CD4-positive, alpha-beta memory T cell (primary cell): ENCODE results near the gene ZNF836. TPM values are rescaled to one million over a fixed set of nuclear protein-coding genes. Genes with fewer than 3 reads are reported as not detected.

Experiments
- CTCF ChIA-PET: fragments of 350-600 bp; sonication (Branson Sonifier 250); formaldehyde crosslinking; loops from one replicate; lab custom pipeline; 2021; ENCODE audit warnings: inconsistent platforms; ENCODE audit not compliant: partially characterized antibody; lab: Charles Lee
- POLR2A ChIA-PET: fragments of 350-600 bp; sonication (Branson Sonifier 250); formaldehyde crosslinking; loops from one replicate; lab custom pipeline; 2021; ENCODE audit not compliant: partially characterized antibody; lab: Charles Lee
- DNase-seq, 5 donors: peaks; one replicate each; pipeline versions ENCODE4 v3.0.0 to v3.0.0-alpha.2; 2020 to 2022; ENCODE audit warnings: mixed read lengths in 1 of 5
- H3K27ac ChIP-seq: one replicate; pipeline ENCODE4 v1.7.0; 2013; ENCODE audit warnings: low read depth, low read length
- H3K27me3 ChIP-seq: 2 replicates; pipeline ENCODE4 v1.7.0; 2013; ENCODE audit warnings: mild to moderate bottlenecking, low read length, moderate library complexity; ENCODE audit not compliant: insufficient read depth
- H3K36me3 ChIP-seq: 2 replicates; pipeline ENCODE4 v1.7.0; 2013; ENCODE audit warnings: mild to moderate bottlenecking, low read length, moderate library complexity; ENCODE audit not compliant: insufficient read depth
- H3K4me1 ChIP-seq: 2 replicates; pipeline ENCODE4 v1.7.0; 2013; ENCODE audit warnings: mild to moderate bottlenecking, low read length, moderate library complexity; ENCODE audit not compliant: insufficient read depth
- H3K4me3 ChIP-seq, 2 donors: one replicate each; pipeline ENCODE4 v1.7.0; 2013; ENCODE audit warnings: low read length in 2 of 2, mild to moderate bottlenecking in 1 of 2
- H3K9me3 ChIP-seq, 2 donors: one replicate each; pipeline ENCODE4 v1.7.0; 2013; ENCODE audit warnings: low read length in 2 of 2, control low read depth in 1 of 2; ENCODE audit not compliant: control insufficient read depth in 1 of 2
- H3K27ac Mint-ChIP-seq, 7 donors: one replicate each; pipeline ENCODE4 v1.8.0; 2020 to 2021; ENCODE audit warnings: mixed read lengths in 7 of 7, mild to moderate bottlenecking in 6 of 7, inconsistent platforms in 3 of 7, moderate library complexity in 3 of 7
- H3K27me3 Mint-ChIP-seq, 2 donors: one replicate each; pipeline ENCODE4 v1.8.0; 2020 to 2021; ENCODE audit warnings: mixed read lengths in 2 of 2
- H3K36me3 Mint-ChIP-seq, 2 donors: one replicate each; pipeline ENCODE4 v1.8.0; 2020 to 2021; ENCODE audit warnings: mixed read lengths in 2 of 2, inconsistent platforms in 1 of 2, mild to moderate bottlenecking in 1 of 2
- H3K4me1 Mint-ChIP-seq, 4 donors: one replicate each; pipeline ENCODE4 v1.8.0; 2020 to 2021; ENCODE audit warnings: mixed read lengths in 4 of 4, mild to moderate bottlenecking in 1 of 4
- H3K4me3 Mint-ChIP-seq, 8 donors: one replicate each; pipeline ENCODE4 v1.8.0; 2020 to 2021; ENCODE audit warnings: mixed read lengths in 8 of 8, mild to moderate bottlenecking in 7 of 8, moderate library complexity in 6 of 8, inconsistent platforms in 3 of 8
- H3K9me3 Mint-ChIP-seq, 8 donors: one replicate each; pipeline ENCODE4 v1.8.0; 2020 to 2021; ENCODE audit warnings: mixed read lengths in 8 of 8, mild to moderate bottlenecking in 5 of 8, inconsistent platforms in 3 of 8, moderate library complexity in 1 of 8
- intact Hi-C: fragments of 100-400 bp; cut with micrococcal nuclease; formaldehyde crosslinking; loops from one replicate; pipeline ENCODE4 v1.15.1; 2023
- polyA plus RNA-seq, 2 donors: library from polyadenylated mRNA; unstranded; fragments of 300-500 nt; fragmentation: Illumina TruSeq; gene quantifications; one replicate each; pipeline ENCODE4 v1.2.3, GENCODE V29; 2021
- total RNA-seq, 2 experiments: library from RNA; stranded (reverse); gene quantifications; one replicate each; pipeline ENCODE4 v1.2.3, GENCODE V29; 2021

The ZNF836 gene
- total and polyA plus RNA-seq, 4 experiments from 2014 or later, result 4.6 to 54.7 (median 32.7) TPM

- H3K36me3 Mint-ChIP-seq, result peaks cover 72 to 80% of the 10 kb centered on the region in 2 donors
- H3K9me3 Mint-ChIP-seq, result peaks cover 8 to 99% (median 86%) of the 10 kb centered on the region in 8 donors
- H3K4me1 Mint-ChIP-seq, result peaks cover 0 to 4% (median under 1%) of the 10 kb centered on the region in 4 donors
- H3K27me3 Mint-ChIP-seq, result no peaks in the 10 kb centered on the region
- peaks cover 28% of the 10 kb centered on the region for H3K36me3 ChIP-seq
- CTCF ChIA-PET, result no interaction called here
- H3K9me3 ChIP-seq, result peaks cover 23 to 54% of the 10 kb centered on the region in 2 donors
- intact Hi-C loops, result no loop called here
- no peak overlapping the region for H3K27ac Mint-ChIP-seq
- POLR2A ChIA-PET, result no interaction called here
- H3K27me3 ChIP-seq, result no peaks in the 10 kb centered on the region
- peak overlapping the region in 1 of 8 donors; percentile 5 for H3K4me3 Mint-ChIP-seq
- H3K4me3 ChIP-seq, result peak overlapping the region in 1 of 2 donors; percentile 17
- no peak overlapping the region for H3K27ac ChIP-seq
- no peak for DNase-seq
- H3K4me1 ChIP-seq, result no peaks in the 10 kb centered on the region
Measured at GRCh38 chr19:52155596-52156359, 15.6 kb downstream of the ZNF836 start.

DNA sequence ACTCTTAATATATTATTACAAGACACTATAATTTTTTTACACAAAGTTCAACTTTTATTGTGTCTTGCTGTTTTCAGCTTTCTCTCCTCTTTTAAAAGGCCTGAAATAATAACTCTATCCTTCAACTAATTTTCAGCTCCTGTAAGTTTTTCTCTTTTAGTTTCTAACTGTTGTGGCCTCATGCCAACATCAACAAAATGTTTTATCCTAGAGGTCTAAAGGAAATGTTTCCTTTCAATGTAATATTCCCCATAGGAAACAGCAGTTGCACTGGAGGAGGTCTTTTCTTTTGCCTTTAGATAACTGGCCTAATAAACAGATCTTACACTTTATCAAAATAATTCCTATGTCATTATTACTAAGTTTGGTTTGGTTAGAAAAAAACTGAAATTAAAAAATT is 23.2 kb downstream of the ZNF836 start:
- peaks cover 0 to 4% of the 10 kb centered on the region in 2 donors for H3K9me3 ChIP-seq
- CTCF ChIA-PET, result no interaction called here
- intact Hi-C loops, result no loop called here

DNA sequence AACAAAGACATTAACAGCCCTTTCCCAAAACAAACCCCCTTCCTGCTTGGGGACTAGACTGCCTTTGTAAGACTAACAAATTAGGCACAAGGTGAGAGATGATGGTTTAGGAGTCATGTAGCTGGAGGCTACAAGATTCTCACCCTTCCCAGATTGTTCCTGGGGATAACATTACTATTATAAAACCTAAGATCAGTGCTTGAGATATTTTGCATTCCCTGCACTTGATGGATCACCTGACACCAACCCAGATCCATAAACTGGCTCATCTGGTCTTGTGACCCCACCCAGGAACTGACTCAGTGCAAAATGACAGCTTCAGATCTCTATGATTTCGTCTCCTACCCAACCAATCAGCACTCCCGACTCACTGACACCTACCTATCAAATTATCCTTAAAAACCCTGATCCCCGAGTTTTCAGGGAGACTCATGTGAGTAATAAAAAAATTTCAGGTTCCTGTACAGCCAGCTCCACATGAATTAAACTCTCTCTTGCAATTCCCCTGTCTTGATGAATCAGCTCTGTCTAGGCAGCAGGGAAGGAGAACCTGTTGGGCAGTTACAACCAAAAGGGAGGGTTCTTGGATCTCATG is 29.3 kb downstream of the ZNF836 start:
- intact Hi-C loops, result no loop called here
- CTCF ChIA-PET, result interaction anchor here (1.3 kb wide), 1 partner anchor 47 kb away, joined by 3 read pairs; no protein-coding TSS in a partner anchor
- H3K27me3 Mint-ChIP-seq, result no peaks in the 10 kb centered on the region

More for the DNA sequence above, 23.2 kb downstream of the ZNF836 start:
- H3K4me1 Mint-ChIP-seq, result peaks cover 0 to 1% (median 0%) of the 10 kb centered on the region in 4 donors
- no peaks in the 10 kb centered on the region for H3K27me3 ChIP-seq
- H3K27ac ChIP-seq, result no peak overlapping the region
- peaks cover 3 to 82% (median 50%) of the 10 kb centered on the region in 8 donors for H3K9me3 Mint-ChIP-seq
- no peak overlapping the region for H3K27ac Mint-ChIP-seq
- no peaks in the 10 kb centered on the region for H3K36me3 ChIP-seq
- no peak overlapping the region for H3K4me3 Mint-ChIP-seq
- H3K4me1 ChIP-seq, result no peaks in the 10 kb centered on the region
- no peak overlapping the region for H3K4me3 ChIP-seq
- peaks cover 19 to 23% of the 10 kb centered on the region in 2 donors for H3K36me3 Mint-ChIP-seq
- POLR2A ChIA-PET, result no interaction called here
- DNase-seq, result no peak
- no peaks in the 10 kb centered on the region for H3K27me3 Mint-ChIP-seq

DNA sequence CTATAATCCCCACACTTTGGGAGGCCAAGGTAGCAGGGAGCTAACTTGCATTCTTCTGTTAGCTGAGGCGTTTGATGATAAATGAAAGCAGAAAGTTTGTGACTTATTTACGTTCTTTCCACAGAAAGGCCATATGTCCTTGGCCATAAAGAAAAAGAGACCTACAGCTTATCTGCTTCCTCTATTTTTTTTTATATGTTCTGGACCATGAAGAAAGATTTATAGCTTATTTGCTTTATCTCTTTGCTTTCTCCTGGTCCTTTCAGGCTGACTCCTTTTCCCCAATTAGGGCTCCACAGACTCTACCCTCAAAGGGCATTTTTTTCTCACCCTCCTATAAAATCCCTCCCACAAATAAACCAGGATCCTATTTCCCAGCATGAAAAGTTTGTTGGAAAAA is 30.2 kb downstream of the ZNF836 start:
- Mint-ChIP-seq H3K27me3 (no peaks in the 10 kb centered on the region), H3K36me3 (peaks cover 3 to 12% of the 10 kb centered on the region in 2 donors), H3K9me3 (peaks cover 0 to 45% (median 12%) of the 10 kb centered on the region in 8 donors), H3K27ac (peak overlapping the region in 6 of 7 donors; percentile 36 to 91 (median 73)), H3K4me1 (peaks cover 19 to 34% (median 27%) of the 10 kb centered on the region in 4 donors), H3K4me3 (peak overlapping the region in 2 of 8 donors; percentile 51 to 59)
- Histone ChIP-seq H3K27me3 (no peaks in the 10 kb centered on the region), H3K27ac (no peak overlapping the region), H3K36me3 (no peaks in the 10 kb centered on the region), H3K4me3 (no peak overlapping the region), H3K9me3 (no peaks in the 10 kb centered on the region), H3K4me1 (peaks cover 18% of the 10 kb centered on the region)
- intact Hi-C loops, result loop anchor here (2.0 kb wide), 2 partner anchors 92 to 214 kb away; partner anchors contain the start of genes ZNF432 and ZNF613
- ChIA-PET POLR2A (interaction anchor here (0.5 to 4.2 kb wide), 6 partner anchors 19 to 678 kb away, joined by 3 to 40 read pairs (median 14); partner anchors contain the start of genes PPP2R1A, ZNF432 and ZNF836), CTCF (interaction anchor here (1.3 to 5.4 kb wide), 3 partner anchors 31 to 96 kb away, joined by 3 to 68 read pairs (median 17); partner anchors contain the start of gene ZNF836)
- no peak for DNase-seq

More for the DNA sequence above, 29.3 kb downstream of the ZNF836 start:
- POLR2A ChIA-PET, result interaction anchor here (1.3 to 4.2 kb wide), 2 partner anchors 29 to 48 kb away, joined by 3 to 40 read pairs; partner anchors contain the start of genes PPP2R1A and ZNF836
- Histone ChIP-seq H3K4me3 (no peak overlapping the region), H3K9me3 (no peaks in the 10 kb centered on the region), H3K27me3 (no peaks in the 10 kb centered on the region), H3K36me3 (no peaks in the 10 kb centered on the region), H3K4me1 (peaks cover 18% of the 10 kb centered on the region), H3K27ac (no peak overlapping the region)
- Mint-ChIP-seq H3K4me3 (peak overlapping the region in 1 of 8 donors; percentile 48), H3K4me1 (peaks cover 16 to 34% (median 25%) of the 10 kb centered on the region in 4 donors), H3K36me3 (peaks cover 3 to 14% of the 10 kb centered on the region in 2 donors), H3K9me3 (peaks cover 0 to 49% (median 19%) of the 10 kb centered on the region in 8 donors), H3K27ac (peak overlapping the region in 2 of 7 donors; percentile 64 to 78)
- no peak for DNase-seq

- DNase-seq, result peak in 2 of 5 donors; percentile 96
- Histone ChIP-seq H3K9me3 (no peaks in the 10 kb centered on the region), H3K4me3 (peak overlapping the region; percentile 38 to 72), H3K36me3 (no peaks in the 10 kb centered on the region), H3K4me1 (peaks cover 18% of the 10 kb centered on the region), H3K27ac (peak overlapping the region; percentile 75), H3K27me3 (no peaks in the 10 kb centered on the region)
- CTCF ChIA-PET, result interaction anchor here (0.7 to 5.4 kb wide), 5 partner anchors 32 to 101 kb away, joined by 3 to 68 read pairs (median 9); partner anchors contain the start of genes PPP2R1A and ZNF836
- intact Hi-C loops, result loop anchor here (1.0 to 2.0 kb wide), 4 partner anchors 49 to 213 kb away; partner anchors contain the start of genes ZNF432, ZNF613 and ZNF766
- peak overlapping the region; percentile 91 to 98 (median 94) for H3K27ac Mint-ChIP-seq
- no peaks in the 10 kb centered on the region for H3K27me3 Mint-ChIP-seq
- peaks cover 0 to 40% (median 11%) of the 10 kb centered on the region in 8 donors for H3K9me3 Mint-ChIP-seq
- H3K4me3 Mint-ChIP-seq, result peak overlapping the region; percentile 90 to 98 (median 96)
- peaks cover 7 to 15% of the 10 kb centered on the region in 2 donors for H3K36me3 Mint-ChIP-seq
- H3K4me1 Mint-ChIP-seq, result peaks cover 21 to 34% (median 27%) of the 10 kb centered on the region in 4 donors
- POLR2A ChIA-PET, result interaction anchor here (0.6 to 4.2 kb wide), 9 partner anchors 11 to 1193 kb away, joined by 3 to 40 read pairs (median 4); partner anchors contain the start of genes PPP2R1A, ZNF432 and ZNF836
Measured at GRCh38 chr19:52140032-52140710, 31.2 kb downstream of the ZNF836 start.

- H3K9me3 Mint-ChIP-seq, result peaks cover 0 to 40% (median 10%) of the 10 kb centered on the region in 8 donors
- CTCF ChIA-PET, result interaction anchor here (0.6 to 5.4 kb wide), 7 partner anchors 32 to 107 kb away, joined by 3 to 68 read pairs (median 9); partner anchors contain the start of genes PPP2R1A and ZNF836
- H3K4me3 Mint-ChIP-seq, result peak within 1 kb of the TSS; percentile 90 to 98 (median 96)
- DNase-seq, result peak; percentile 64 to 97 (median 96)
- H3K36me3 Mint-ChIP-seq, result peaks cover 14 to 17% of the 10 kb centered on the region in 2 donors
- peaks cover 0 to 5% of the 10 kb centered on the region in 2 donors for H3K9me3 ChIP-seq
- intact Hi-C loops, result loop anchor here (1.0 to 2.0 kb wide), 7 partner anchors 32 to 609 kb away; partner anchors contain the start of genes ZNF432, ZNF613, ZNF766 and ZNF836
- H3K4me1 ChIP-seq, result peaks cover 18% of the 10 kb centered on the region
- POLR2A ChIA-PET, result interaction anchor here (1.1 to 4.2 kb wide), 5 partner anchors 32 to 542 kb away, joined by 3 to 40 read pairs (median 19); partner anchors contain the start of genes PPP2R1A, ZNF432 and ZNF836
- peak within 1 kb of the TSS; percentile 75 for H3K27ac ChIP-seq
- H3K4me3 ChIP-seq, result peak within 1 kb of the TSS; percentile 72 to 75
- peak within 1 kb of the TSS; percentile 91 to 98 (median 94) for H3K27ac Mint-ChIP-seq
- H3K27me3 ChIP-seq, result no peaks in the 10 kb centered on the region
- H3K4me1 Mint-ChIP-seq, result peaks cover 23 to 38% (median 29%) of the 10 kb centered on the region in 4 donors
- peaks cover under 1% of the 10 kb centered on the region for H3K36me3 ChIP-seq
- no peaks in the 10 kb centered on the region for H3K27me3 Mint-ChIP-seq
Measured at GRCh38 chr19:52139252-52140031, 32.0 kb downstream of the ZNF836 start, which contains the start of gene ZNF616. ZNF616 (minus strand) TSS chr19:52139938; CDS start chr19:52130512, 9,426 bp downstream.
